ENCODE data around the gene AICDA. TPM values are rescaled to one million over a fixed set of nuclear protein-coding genes. Genes with fewer than 3 reads are reported as not detected.
"Not testable (repeated sequence)": the region's sequence is repeated elsewhere in the genome, so short reads cannot be mapped to it uniquely, and the experiment has no call there.

The AICDA gene
- total RNA-seq, 2 donors from 2014 or later, result not detected

DNA sequence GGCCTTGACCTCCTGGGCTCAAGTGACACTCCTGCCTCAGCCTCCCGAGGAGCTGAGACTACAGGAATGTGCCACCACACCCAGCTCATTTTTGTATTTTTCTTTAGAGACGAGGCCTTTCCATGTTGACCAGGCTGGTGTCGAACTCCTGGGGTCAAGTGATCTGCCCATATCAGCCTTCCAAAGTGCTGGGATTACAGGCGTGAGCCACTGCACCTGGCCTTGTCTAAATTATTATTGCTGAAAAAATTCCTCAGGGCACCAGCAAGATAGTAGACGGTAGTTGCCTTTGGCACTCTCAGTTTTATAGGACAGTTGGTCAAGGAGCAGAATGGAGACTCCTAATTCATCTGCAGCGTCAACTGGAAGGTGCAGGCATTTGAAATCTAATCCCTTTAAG is 2.5 kb upstream of the AICDA start:
- TF ChIP-seq, protein P1, sequence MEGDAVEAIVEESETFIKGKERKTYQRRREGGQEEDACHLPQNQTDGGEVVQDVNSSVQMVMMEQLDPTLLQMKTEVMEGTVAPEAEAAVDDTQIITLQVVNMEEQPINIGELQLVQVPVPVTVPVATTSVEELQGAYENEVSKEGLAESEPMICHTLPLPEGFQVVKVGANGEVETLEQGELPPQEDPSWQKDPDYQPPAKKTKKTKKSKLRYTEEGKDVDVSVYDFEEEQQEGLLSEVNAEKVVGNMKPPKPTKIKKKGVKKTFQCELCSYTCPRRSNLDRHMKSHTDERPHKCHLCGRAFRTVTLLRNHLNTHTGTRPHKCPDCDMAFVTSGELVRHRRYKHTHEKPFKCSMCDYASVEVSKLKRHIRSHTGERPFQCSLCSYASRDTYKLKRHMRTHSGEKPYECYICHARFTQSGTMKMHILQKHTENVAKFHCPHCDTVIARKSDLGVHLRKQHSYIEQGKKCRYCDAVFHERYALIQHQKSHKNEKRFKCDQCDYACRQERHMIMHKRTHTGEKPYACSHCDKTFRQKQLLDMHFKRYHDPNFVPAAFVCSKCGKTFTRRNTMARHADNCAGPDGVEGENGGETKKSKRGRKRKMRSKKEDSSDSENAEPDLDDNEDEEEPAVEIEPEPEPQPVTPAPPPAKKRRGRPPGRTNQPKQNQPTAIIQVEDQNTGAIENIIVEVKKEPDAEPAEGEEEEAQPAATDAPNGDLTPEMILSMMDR (IDR thresholded peaks at IDR 0.05), result no peak
- no peak for TF ChIP-seq POLR2A (IDR thresholded peaks at IDR 0.05)
- Histone ChIP-seq H3K36me3 (replicated peaks in 1 of 2; ENCODE audit: insufficient read depth in 1 of 2, low read depth in 2 of 2) (no peaks in the 10 kb centered on the region), H3K4me3 (no peak overlapping the region), H3K4me1 (no peaks in the 10 kb centered on the region), H3K27me3 (no peaks in the 10 kb centered on the region), H3K27ac (no peak overlapping the region), H3K9me3 (no peaks in the 10 kb centered on the region)
- intact Hi-C loops (cut with DNase I), result no loop called here
- ATAC-seq, result no peak
- DNase-seq, result no peak
- WGBS, 2 donors, result 74 to 81% methylated on average over 6 of the region's 6 CpGs

DNA sequence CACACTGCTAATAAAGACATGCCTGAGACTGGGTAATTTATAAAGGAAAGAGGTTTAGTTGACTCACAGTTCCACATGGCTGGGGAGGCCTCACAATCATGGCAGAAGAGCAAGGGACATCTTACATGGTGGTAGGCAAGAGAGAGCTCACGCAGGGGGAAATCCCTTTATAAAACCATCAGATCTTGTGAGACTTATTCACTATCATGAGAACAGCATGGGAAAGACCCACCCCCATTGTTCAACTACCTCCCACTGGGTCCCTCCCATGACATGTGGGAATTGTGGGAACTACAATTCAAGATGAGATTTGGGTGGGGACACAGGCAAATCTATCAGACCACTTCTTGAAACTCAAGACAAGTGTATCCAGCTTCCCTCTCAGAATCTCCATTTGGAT is 1.2 kb upstream of the AICDA start:
- H3K36me3 ChIP-seq (replicated peaks in 1 of 2; ENCODE audit: insufficient read depth in 1 of 2, low read depth in 2 of 2); H3K9me3 ChIP-seq; H3K4me1 ChIP-seq; intact Hi-C loops (cut with DNase I); ATAC-seq; H3K27me3 ChIP-seq; H3K4me3 ChIP-seq; H3K27ac ChIP-seq; DNase-seq: not testable (repeated sequence)
- WGBS, 2 donors, result 42 to 70% methylated on average over 1 of the region's 1 CpG

DNA sequence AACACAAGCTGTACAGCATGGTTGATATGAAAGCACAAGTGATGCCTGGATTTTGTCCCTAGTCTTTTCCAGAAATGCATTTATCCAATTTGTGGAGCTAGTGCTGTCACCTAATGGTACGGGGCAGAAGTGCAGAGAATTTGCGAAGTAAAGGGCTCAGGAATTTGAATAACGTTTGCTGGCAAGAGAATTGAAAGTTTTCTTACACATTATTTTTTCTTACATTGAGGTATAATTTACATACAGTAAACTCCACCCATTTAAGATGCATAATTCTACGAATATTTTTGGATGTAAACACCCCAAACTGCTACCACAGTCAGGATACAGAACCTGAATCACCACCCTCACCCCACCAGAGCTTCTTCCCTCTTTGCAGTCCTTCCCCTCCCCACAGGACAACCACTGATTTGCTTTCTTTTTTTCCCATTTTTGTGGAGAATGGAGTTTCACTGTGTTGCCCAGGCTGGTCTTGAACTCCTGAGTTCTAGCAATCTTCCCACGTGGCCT is 3.5 kb downstream of the AICDA start:
- TF ChIP-seq POLR2A (IDR thresholded peaks at IDR 0.05), result no peak
- TF ChIP-seq, protein P1 (IDR thresholded peaks at IDR 0.05), result peak; percentile 24 to 60 (median 55)
- DNase-seq (peak in 3 of 4 donors; percentile 6 to 20 (median 13)), ATAC-seq (no peak)
- Histone ChIP-seq H3K4me1 (no peaks in the 10 kb centered on the region), H3K27me3 (no peaks in the 10 kb centered on the region), H3K27ac (no peak overlapping the region), H3K4me3 (no peak overlapping the region), H3K9me3 (no peaks in the 10 kb centered on the region), H3K36me3 (replicated peaks in 1 of 2; ENCODE audit: insufficient read depth in 1 of 2, low read depth in 2 of 2) (no peaks in the 10 kb centered on the region)
- WGBS, 2 donors, result 12 to 13% methylated on average over 5 of the region's 5 CpGs
- intact Hi-C loops (cut with DNase I), result no loop called here

DNA sequence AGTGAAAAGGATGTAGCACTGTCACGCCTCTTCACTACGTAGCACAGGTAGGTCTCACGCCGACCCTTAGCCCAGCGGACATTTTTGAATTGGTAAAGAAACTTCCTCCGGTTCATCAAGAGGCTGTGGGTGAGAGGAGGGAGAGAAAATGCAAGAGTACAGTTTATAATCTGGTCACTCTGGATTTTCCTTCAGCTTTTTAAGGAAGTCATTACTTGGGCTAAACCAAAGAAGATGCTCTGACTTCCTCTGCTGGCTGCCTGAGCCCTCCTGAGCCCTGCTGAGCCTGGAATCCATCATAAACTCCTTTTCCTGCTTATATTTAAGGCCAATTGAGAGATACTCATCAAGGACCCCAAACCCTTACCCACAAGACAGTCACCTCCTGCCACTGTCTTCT is 5.8 kb downstream of the AICDA start:
- no peaks in the 10 kb centered on the region for H3K4me1 ChIP-seq
- intact Hi-C loops (cut with DNase I), result no loop called here
- no peaks in the 10 kb centered on the region for H3K36me3 ChIP-seq (replicated peaks in 1 of 2; ENCODE audit: insufficient read depth in 1 of 2, low read depth in 2 of 2)
- no peaks in the 10 kb centered on the region for H3K9me3 ChIP-seq
- no peak overlapping the region for H3K4me3 ChIP-seq
- TF ChIP-seq, protein P1 (IDR thresholded peaks at IDR 0.05), result no peak
- TF ChIP-seq POLR2A (IDR thresholded peaks at IDR 0.05), result no peak
- WGBS, 2 donors, result 68 to 81% methylated on average over 6 of the region's 6 CpGs
- H3K27ac ChIP-seq, result no peak overlapping the region
- ATAC-seq (no peak), DNase-seq (no peak)
- H3K27me3 ChIP-seq, result no peaks in the 10 kb centered on the region

DNA sequence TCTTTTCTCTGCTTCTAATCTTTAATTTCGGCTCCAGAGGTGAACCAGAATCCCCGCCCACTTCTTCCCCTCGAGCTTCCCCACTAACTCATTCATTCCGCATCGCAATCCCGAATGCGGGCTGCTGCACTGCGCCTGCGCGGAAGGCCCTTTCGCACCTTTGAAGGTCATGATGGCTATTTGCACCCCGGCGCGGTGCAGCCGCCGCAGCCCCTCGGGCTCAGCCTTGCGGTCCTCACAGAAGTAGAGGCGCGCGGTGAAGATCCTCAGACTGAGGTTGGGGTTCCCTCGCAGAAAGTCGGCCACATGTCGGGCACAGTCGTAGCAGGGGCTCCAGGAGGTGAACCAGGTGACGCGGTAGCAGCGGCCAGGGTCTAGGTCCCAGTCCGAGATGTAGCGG is 7.6 kb downstream of the AICDA start:
- no peaks in the 10 kb centered on the region for H3K27me3 ChIP-seq
- H3K4me3 ChIP-seq, result no peak overlapping the region
- H3K27ac ChIP-seq, result no peak overlapping the region
- H3K4me1 ChIP-seq, result no peaks in the 10 kb centered on the region
- ATAC-seq (no peak), DNase-seq (no peak)
- intact Hi-C loops (cut with DNase I), result no loop called here
- no peaks in the 10 kb centered on the region for H3K9me3 ChIP-seq
- 87 to 89% methylated on average over 30 of the region's 30 CpGs for WGBS, 2 donors
- no peaks in the 10 kb centered on the region for H3K36me3 ChIP-seq (replicated peaks in 1 of 2; ENCODE audit: insufficient read depth in 1 of 2, low read depth in 2 of 2)
- TF ChIP-seq, protein P1 (IDR thresholded peaks at IDR 0.05), result no peak
- no peak for TF ChIP-seq POLR2A (IDR thresholded peaks at IDR 0.05)
